Inferior parietal cortex (tissue), 1 donor: Measurements from ENCODE around the gene HLCS.
"Not testable (repeated sequence)": the region's sequence is repeated elsewhere in the genome, so short reads cannot be mapped to it uniquely, and the experiment has no call there.

Source experiments
- DNase-seq: peaks from one replicate; pipeline ENCODE4 v3.0.0-alpha.2; 2016; ENCODE audit errors: extremely low spot score

HLCS gene

GRCh38 chr21:36955783-36956182 lies 10.7 kb downstream of the HLCS start:
- DNase-seq = no peak

- not testable (repeated sequence) for DNase-seq
Observed at GRCh38 chr21:36952331-36952730, 14.1 kb downstream of the HLCS start.

- no peak for DNase-seq
Observed at GRCh38 chr21:36949171-36950141, 17.0 kb downstream of the HLCS start.

- DNase-seq = no peak
Observed at GRCh38 chr21:36948686-36949085, 17.8 kb downstream of the HLCS start.

- DNase-seq = no peak
Observed at GRCh38 chr21:36946949-36947356, 19.5 kb downstream of the HLCS start.

GRCh38 chr21:36945496-36946138 lies 20.9 kb downstream of the HLCS start:
- DNase-seq = no peak

- no peak for DNase-seq
Observed at GRCh38 chr21:36936361-36937135, 29.9 kb downstream of the HLCS start.

- no peak for DNase-seq
Observed at GRCh38 chr21:36934864-36935420, 31.5 kb downstream of the HLCS start.

GRCh38 chr21:36932161-36932816 lies 34.2 kb downstream of the HLCS start:
- no peak for DNase-seq

- peak; percentile 53 for DNase-seq
Observed at GRCh38 chr21:36929622-36930021, 36.8 kb downstream of the HLCS start.

GRCh38 chr21:36928960-36929359 lies 37.5 kb downstream of the HLCS start:
- no peak for DNase-seq

- peak; percentile 90 for DNase-seq
Observed at GRCh38 chr21:36927719-36928117, 38.8 kb downstream of the HLCS start.

GRCh38 chr21:36926989-36927718 lies 39.3 kb downstream of the HLCS start:
- no peak for DNase-seq

GRCh38 chr21:36923270-36923669 lies 43.2 kb downstream of the HLCS start:
- DNase-seq = no peak

GRCh38 chr21:36922861-36923260 lies 43.6 kb downstream of the HLCS start:
- DNase-seq = no peak

GRCh38 chr21:36918291-36918690 lies 48.2 kb downstream of the HLCS start:
- DNase-seq = no peak

GRCh38 chr21:36917471-36918158 lies 48.9 kb downstream of the HLCS start:
- DNase-seq = peak; percentile 50

- no peak for DNase-seq
Observed at GRCh38 chr21:36916718-36917117, 49.8 kb downstream of the HLCS start.

- no peak for DNase-seq
Observed at GRCh38 chr21:36915696-36916245, 50.7 kb downstream of the HLCS start.
